ENCODE results near the gene KCND2. TPM values are rescaled to one million over a fixed set of nuclear protein-coding genes. Genes with fewer than 3 reads are reported as not detected.

The KCND2 gene
- total RNA-seq (2021) (0.72 and 1.4 TPM in 2 replicates), Bru-seq, nascent RNA (percentile 23 among the genes with signal in this experiment), BruChase-seq, experiment 1, labeled RNA remaining after a 2-hour chase (percentile 47 among the genes with signal in this experiment), BruChase-seq, experiment 2, labeled RNA remaining after a 6-hour chase (percentile 33 among the genes with signal in this experiment)
- long read RNA-seq = 0 reads

GRCh38 chr7:120272701-120273475 is at the start of gene KCND2:
TSS of gene KCND2 (plus strand) at chr7:120273175.
- ChIA-PET POLR2A (ENCODE audit: unreplicated experiment) (interaction anchor here (0.5 kb wide), 1 partner anchor 1681 kb away, joined by 6 read pairs; no protein-coding TSS in a partner anchor), CTCF (interaction anchor here (0.6 to 1.4 kb wide), 3 partner anchors 337 to 452 kb away, joined by 3 to 5 read pairs (median 4); no protein-coding TSS in a partner anchor)
- Histone ChIP-seq H3K27me3 (ENCODE audit: insufficient read depth, low read depth) (0 out of 2 replicates have a peak, but pooled peaks cover 4% of the 10 kb centered on the region), H3K4me2 (peak within 1 kb of the TSS; percentile 94), H3K9me2 (ENCODE audit: insufficient read depth) (no peaks in the 10 kb centered on the region), H2AFZ (peak within 1 kb of the TSS; percentile 87), H3K9me3 (ENCODE audit: insufficient read depth, low read depth) (no peaks in the 10 kb centered on the region), H3K4me3 (peak within 1 kb of the TSS; percentile 61), H3K79me2 (ENCODE audit: low read depth) (no peaks in the 10 kb centered on the region), H3K27ac (no peak within 1 kb of the TSS), H3F3A (ENCODE audit: insufficient read depth, low read depth) (no peaks in the 10 kb centered on the region), H3K36me3 (ENCODE audit: low read depth) (no peaks in the 10 kb centered on the region), H4K20me1 (ENCODE audit: insufficient read depth) (no peaks in the 10 kb centered on the region), H3K4me1 (replicated peaks; ENCODE audit: insufficient read depth) (no peaks in the 10 kb centered on the region)
- TF ChIP-seq EZH2 (IDR thresholded peaks at IDR 0.05; ENCODE audit: low read depth) (no peak), CTCF (conservative IDR thresholded peaks at IDR 0.05) (no peak)
- BruUV-seq (replicated peaks) = no TSS peak
- DNase-seq = peak in 1 of 2 experiments; percentile 34
- intact Hi-C loops (cut with micrococcal nuclease; ENCODE audit: unreplicated experiment) = loop anchor here (1.0 to 10.0 kb wide), 6 partner anchors 134 to 1003 kb away; no protein-coding TSS in a partner anchor

- H3K36me3 ChIP-seq (ENCODE audit: low read depth) = no peaks in the 10 kb centered on the region
- no peaks in the 10 kb centered on the region for H3K4me1 ChIP-seq (replicated peaks; ENCODE audit: insufficient read depth)
- DNase-seq = no peak
- BruUV-seq (replicated peaks) = no TSS peak
- H3K27me3 ChIP-seq (ENCODE audit: insufficient read depth, low read depth) = no peaks in the 10 kb centered on the region
- intact Hi-C loops (cut with micrococcal nuclease; ENCODE audit: unreplicated experiment) = no loop called here
- no peaks in the 10 kb centered on the region for H3K9me2 ChIP-seq (ENCODE audit: insufficient read depth)
- no peak overlapping the region for H2AFZ ChIP-seq
- no peak overlapping the region for H3K27ac ChIP-seq
- POLR2A ChIA-PET (ENCODE audit: unreplicated experiment) = no interaction called here
- CTCF ChIA-PET = no interaction called here
- TF ChIP-seq CTCF (conservative IDR thresholded peaks at IDR 0.05) = no peak
- no peak for TF ChIP-seq EZH2 (IDR thresholded peaks at IDR 0.05; ENCODE audit: low read depth)
- no peak overlapping the region for H3K4me2 ChIP-seq
- H4K20me1 ChIP-seq (ENCODE audit: insufficient read depth) = no peaks in the 10 kb centered on the region
- H3K9me3 ChIP-seq (ENCODE audit: insufficient read depth, low read depth) = 0 out of 2 replicates have a peak, but pooled peaks cover 3% of the 10 kb centered on the region
- no peaks in the 10 kb centered on the region for H3F3A ChIP-seq (ENCODE audit: insufficient read depth, low read depth)
- no peak overlapping the region for H3K4me3 ChIP-seq
- no peaks in the 10 kb centered on the region for H3K79me2 ChIP-seq (ENCODE audit: low read depth)
Observed at GRCh38 chr7:120226188-120226587, 46.8 kb upstream of the KCND2 start.

- CTCF ChIA-PET = no interaction called here
Observed at GRCh38 chr7:120227255-120227654, 45.7 kb upstream of the KCND2 start.

More at GRCh38 chr7:120227255-120227654, 45.7 kb upstream of the KCND2 start:
- 0 out of 2 replicates have a peak, but pooled peaks cover 3% of the 10 kb centered on the region for H3K9me3 ChIP-seq (ENCODE audit: insufficient read depth, low read depth)
- H3K27me3 ChIP-seq (ENCODE audit: insufficient read depth, low read depth) = no peaks in the 10 kb centered on the region
- H3K4me1 ChIP-seq (replicated peaks; ENCODE audit: insufficient read depth) = no peaks in the 10 kb centered on the region
- no peak overlapping the region for H3K27ac ChIP-seq
- H3K9me2 ChIP-seq (ENCODE audit: insufficient read depth) = no peaks in the 10 kb centered on the region
- H4K20me1 ChIP-seq (ENCODE audit: insufficient read depth) = no peaks in the 10 kb centered on the region
- no TSS peak for BruUV-seq (replicated peaks)
- POLR2A ChIA-PET (ENCODE audit: unreplicated experiment) = no interaction called here
- intact Hi-C loops (cut with micrococcal nuclease; ENCODE audit: unreplicated experiment) = no loop called here
- H3K4me2 ChIP-seq = no peak overlapping the region
- H3K79me2 ChIP-seq (ENCODE audit: low read depth) = no peaks in the 10 kb centered on the region
- TF ChIP-seq CTCF (conservative IDR thresholded peaks at IDR 0.05) = no peak
- H3F3A ChIP-seq (ENCODE audit: insufficient read depth, low read depth) = no peaks in the 10 kb centered on the region
- H3K4me3 ChIP-seq = no peak overlapping the region
- no peaks in the 10 kb centered on the region for H3K36me3 ChIP-seq (ENCODE audit: low read depth)
- no peak overlapping the region for H2AFZ ChIP-seq
- DNase-seq = no peak
